HG03103 (cell line): ENCODE results near the gene LRRC14B.
"Not testable (repeated sequence)": the region's sequence is repeated elsewhere in the genome, so short reads cannot be mapped to it uniquely, and the experiment has no call there.

Experiments
- ATAC-seq: cut with Tn5 transposase; IDR thresholded peaks from one replicate; pipeline ENCODE4 v1.9.1; 2021; ENCODE audit warnings: low read depth; ENCODE audit not compliant: unreplicated experiment

Gene LRRC14B

GRCh38 chr5:230711-231110 lies 39.4 kb downstream of the LRRC14B start:
- no peak for ATAC-seq

DNA sequence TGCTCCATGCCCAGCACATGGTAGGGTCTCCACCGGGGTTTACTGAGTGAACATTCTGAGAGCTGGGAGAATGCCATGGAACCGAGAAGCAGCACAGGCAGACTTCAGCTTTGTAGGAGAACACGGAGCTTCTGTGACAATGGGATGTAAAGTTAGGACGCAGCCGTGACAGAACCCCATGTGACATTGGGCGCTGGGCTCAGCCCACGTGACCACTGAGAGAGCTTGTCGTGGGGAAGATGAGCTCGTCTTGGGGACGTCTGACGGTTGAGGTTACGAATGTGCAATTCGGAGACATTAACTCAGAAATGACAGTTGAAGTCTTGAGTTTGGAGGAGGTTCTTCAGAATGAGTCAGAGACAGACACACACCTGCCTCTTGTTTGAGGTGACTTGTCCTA lies 40.4 kb downstream of the LRRC14B start:
- no peak for ATAC-seq

GRCh38 chr5:233426-233825 lies 42.1 kb downstream of the LRRC14B start:
- ATAC-seq = not testable (repeated sequence)

DNA sequence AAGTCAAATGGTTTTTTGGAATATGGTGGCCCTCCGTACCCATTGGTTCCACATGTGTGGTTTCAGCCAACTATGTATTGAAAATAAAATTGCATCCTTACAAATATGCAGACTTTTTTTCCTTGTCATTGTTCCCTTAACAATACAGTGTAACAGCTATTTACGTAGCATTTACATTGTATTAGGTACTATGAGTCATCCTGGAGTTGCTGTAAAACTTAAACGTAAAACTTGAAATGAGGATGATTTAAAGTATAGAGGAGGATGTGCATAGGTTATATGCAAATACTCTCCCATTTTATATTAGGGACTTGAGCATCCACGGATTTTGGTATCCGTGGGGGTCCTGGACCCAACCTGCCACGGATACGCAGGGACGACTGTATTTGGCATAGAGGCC lies 43.2 kb downstream of the LRRC14B start:
- ATAC-seq = no peak

- not testable (repeated sequence) for ATAC-seq
These were observed 44.2 kb downstream of the LRRC14B start for GRCh38 chr5:235527-235926.

GRCh38 chr5:237931-238330 lies 46.6 kb downstream of the LRRC14B start:
- not testable (repeated sequence) for ATAC-seq

- ATAC-seq = not testable (repeated sequence)
These were observed 49.3 kb downstream of the LRRC14B start for GRCh38 chr5:240550-240949.

DNA sequence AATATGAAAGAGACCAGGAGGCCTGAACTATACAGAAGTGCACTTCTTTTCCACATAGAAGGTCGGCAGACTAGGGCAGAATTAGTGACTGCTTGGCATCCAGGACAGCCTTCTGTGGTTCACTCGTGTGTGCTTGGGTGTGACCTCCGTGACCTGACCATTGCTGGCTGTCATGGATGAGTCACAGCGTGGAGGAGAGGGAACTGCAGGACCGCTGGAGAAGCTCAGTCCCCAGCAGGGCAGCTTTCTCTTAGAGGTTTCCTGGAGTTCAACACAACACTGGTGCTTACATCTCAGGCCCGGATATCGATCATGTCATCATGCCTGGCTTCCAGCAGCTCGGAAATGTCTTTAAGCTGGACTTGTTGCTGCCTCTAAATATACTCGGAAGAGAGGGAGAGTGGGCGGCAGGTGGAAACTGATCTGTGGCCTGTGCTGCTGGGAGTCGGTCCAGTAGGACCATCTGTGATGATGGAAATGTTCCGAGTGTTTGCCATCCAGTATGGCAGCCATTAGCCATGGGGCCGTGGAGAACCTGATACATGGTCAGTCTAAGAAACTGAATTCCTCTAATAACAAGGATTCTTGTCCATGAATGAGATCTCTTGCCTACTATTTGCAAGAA lies 49.9 kb downstream of the LRRC14B start:
- not testable (repeated sequence) for ATAC-seq

GRCh38 chr5:243683-244367 lies 52.5 kb downstream of the LRRC14B start:
- ATAC-seq = not testable (repeated sequence)

DNA sequence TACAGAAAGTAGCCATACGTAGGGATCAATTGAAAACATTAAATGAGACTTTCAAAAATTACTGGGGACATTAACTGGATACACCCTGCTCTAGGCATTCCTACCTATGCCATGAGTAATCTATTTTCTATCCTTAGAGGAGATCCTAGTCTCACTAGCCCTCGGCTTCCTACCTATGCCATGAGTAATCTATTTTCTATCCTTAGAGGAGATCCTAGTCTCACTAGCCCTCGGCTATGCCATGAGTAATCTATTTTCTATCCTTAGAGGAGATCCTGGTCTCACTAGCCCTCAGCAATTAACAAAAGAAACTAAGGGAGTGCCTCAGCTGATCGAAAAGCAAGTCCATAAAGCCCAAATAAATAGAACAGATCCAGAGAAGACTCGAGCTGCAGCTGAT lies 54.4 kb downstream of the LRRC14B start:
- not testable (repeated sequence) for ATAC-seq
